ENCODE results near the gene RASA3.

Gene RASA3

GRCh38 chr13:114097893-114098688, 34.3 kb downstream of the RASA3 start:
- DNase-seq, result no peak

- DNase-seq, result no peak
These were observed 35.1 kb downstream of the RASA3 start for GRCh38 chr13:114097212-114097892.

- DNase-seq, result no peak
These were observed 35.6 kb downstream of the RASA3 start for GRCh38 chr13:114096811-114097211.

- DNase-seq, result no peak
These were observed 36.4 kb downstream of the RASA3 start for GRCh38 chr13:114096031-114096485.

- no peak for DNase-seq
These were observed 36.9 kb downstream of the RASA3 start for GRCh38 chr13:114095486-114095885.

GRCh38 chr13:114093118-114093517, 39.3 kb downstream of the RASA3 start:
- DNase-seq, result no peak

GRCh38 chr13:114092468-114092867, 40.0 kb downstream of the RASA3 start:
- no peak for DNase-seq

GRCh38 chr13:114090476-114090875, 41.9 kb downstream of the RASA3 start:
- DNase-seq, result no peak

GRCh38 chr13:114089751-114090400, 42.5 kb downstream of the RASA3 start:
- no peak for DNase-seq

- no peak for DNase-seq
These were observed 43.1 kb downstream of the RASA3 start for GRCh38 chr13:114089341-114089740.

GRCh38 chr13:114088863-114089262, 43.6 kb downstream of the RASA3 start:
- DNase-seq, result no peak

- DNase-seq, result no peak
These were observed 44.2 kb downstream of the RASA3 start for GRCh38 chr13:114088234-114088633.

GRCh38 chr13:114087430-114087829, 45.0 kb downstream of the RASA3 start:
- no peak for DNase-seq

- DNase-seq, result no peak
These were observed 49.4 kb downstream of the RASA3 start for GRCh38 chr13:114082849-114083645.

GRCh38 chr13:114081761-114082681, 50.4 kb downstream of the RASA3 start:
- DNase-seq, result no peak

GRCh38 chr13:114080739-114081561, 51.5 kb downstream of the RASA3 start:
- DNase-seq, result no peak

- DNase-seq, result no peak
These were observed 52.6 kb downstream of the RASA3 start for GRCh38 chr13:114079601-114080536.

- no peak for DNase-seq
These were observed 53.7 kb downstream of the RASA3 start for GRCh38 chr13:114078461-114079451.

Data from stimulated activated CD8-positive, alpha-beta memory T cell treated with anti-CD3 and anti-CD28 coated beads, Interleukin-4, amount 100 ng/mL, for 48 hours (primary cell).